Measurements from ENCODE around the gene GAL3ST1.

GRCh38 chr22:30521368-30522156 lies 52.9 kb downstream of the GAL3ST1 start:
- TF ChIP-seq CTCF (IDR thresholded peaks at IDR 0.05) (no peak), POLR2A (IDR thresholded peaks at IDR 0.05) (no peak), POLR2AphosphoS5 (IDR thresholded peaks at IDR 0.05) (no peak)

Data from transverse colon (tissue), 4 donors.